Neural progenitor cell (in vitro differentiated cells): ENCODE data around the gene IRX2.

ENCODE experiments used
- EZH2 ChIP-seq: fragments of 200-600 bp; sonication (generic); IDR thresholded peaks from 2 replicates; pipeline ENCODE4 v1.6.1; 2017; ENCODE audit warnings: antibody characterized with exemption, mild to moderate bottlenecking, moderate library complexity
- TF ChIP-seq, protein P1 (sequence below): fragments of 200-600 bp; sonication (generic); IDR thresholded peaks from 2 replicates; pipeline ENCODE4 v1.5.1; 2017; ENCODE audit warnings: antibody characterized with exemption, mild to moderate bottlenecking

DNA sequence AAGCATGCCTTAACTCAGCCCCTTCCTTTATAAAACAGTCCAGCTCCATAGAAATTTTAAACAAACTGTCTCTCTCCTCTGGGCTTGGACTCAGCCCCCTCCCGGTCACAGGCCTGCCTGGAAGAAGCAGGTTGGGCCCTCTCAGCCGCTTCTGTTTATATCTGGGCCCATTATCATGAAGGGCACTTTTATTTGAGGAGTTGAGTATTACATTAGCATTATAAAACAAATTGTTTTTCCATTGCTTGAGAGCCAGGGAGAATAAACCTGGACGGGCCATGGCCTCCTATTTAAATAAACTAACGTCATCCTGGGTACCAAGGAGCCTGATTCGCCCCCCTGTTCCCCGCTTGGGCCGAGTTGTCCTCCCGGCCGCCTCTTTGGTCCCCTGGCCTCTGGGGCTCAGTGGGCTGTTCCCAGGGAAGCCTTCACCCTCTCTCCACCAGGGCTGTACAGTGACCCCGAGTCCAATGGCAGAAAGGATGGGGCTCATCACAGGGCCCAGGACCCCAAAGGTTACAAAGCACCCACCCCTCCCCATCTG, 13.2 kb downstream of the IRX2 start:
- TF ChIP-seq, protein P1, sequence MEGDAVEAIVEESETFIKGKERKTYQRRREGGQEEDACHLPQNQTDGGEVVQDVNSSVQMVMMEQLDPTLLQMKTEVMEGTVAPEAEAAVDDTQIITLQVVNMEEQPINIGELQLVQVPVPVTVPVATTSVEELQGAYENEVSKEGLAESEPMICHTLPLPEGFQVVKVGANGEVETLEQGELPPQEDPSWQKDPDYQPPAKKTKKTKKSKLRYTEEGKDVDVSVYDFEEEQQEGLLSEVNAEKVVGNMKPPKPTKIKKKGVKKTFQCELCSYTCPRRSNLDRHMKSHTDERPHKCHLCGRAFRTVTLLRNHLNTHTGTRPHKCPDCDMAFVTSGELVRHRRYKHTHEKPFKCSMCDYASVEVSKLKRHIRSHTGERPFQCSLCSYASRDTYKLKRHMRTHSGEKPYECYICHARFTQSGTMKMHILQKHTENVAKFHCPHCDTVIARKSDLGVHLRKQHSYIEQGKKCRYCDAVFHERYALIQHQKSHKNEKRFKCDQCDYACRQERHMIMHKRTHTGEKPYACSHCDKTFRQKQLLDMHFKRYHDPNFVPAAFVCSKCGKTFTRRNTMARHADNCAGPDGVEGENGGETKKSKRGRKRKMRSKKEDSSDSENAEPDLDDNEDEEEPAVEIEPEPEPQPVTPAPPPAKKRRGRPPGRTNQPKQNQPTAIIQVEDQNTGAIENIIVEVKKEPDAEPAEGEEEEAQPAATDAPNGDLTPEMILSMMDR = no peak
- no peak for TF ChIP-seq EZH2
